Stimulated activated CD8-positive, alpha-beta memory T cell treated with anti-CD3 and anti-CD28 coated beads, Interleukin-7, amount 100 ng/mL, for 1 hour (primary cell): Measurements from ENCODE around the gene ANKRD65.

Experiments used
- DNase-seq, 2 donors: peaks; one replicate each; pipeline ENCODE4 v3.0.0-alpha.2; 2020; ENCODE audit warnings: low read depth in 2 of 2

The ANKRD65 gene

GRCh38 chr1:1441002-1441888, 20.2 kb upstream of the ANKRD65 start:
- peak; percentile 17 to 29 for DNase-seq

GRCh38 chr1:1440262-1441001, 19.4 kb upstream of the ANKRD65 start:
- DNase-seq, result no peak

- no peak for DNase-seq
These were observed 18.6 kb upstream of the ANKRD65 start for GRCh38 chr1:1439546-1440261.

GRCh38 chr1:1438531-1439381, 17.7 kb upstream of the ANKRD65 start:
- no peak for DNase-seq

- no peak for DNase-seq
These were observed 16.9 kb upstream of the ANKRD65 start for GRCh38 chr1:1437904-1438376.

GRCh38 chr1:1437033-1437903, 16.2 kb upstream of the ANKRD65 start:
- DNase-seq, result no peak

- no peak for DNase-seq
These were observed 15.6 kb upstream of the ANKRD65 start for GRCh38 chr1:1436630-1437032.

- DNase-seq, result no peak
These were observed 15.0 kb upstream of the ANKRD65 start for GRCh38 chr1:1435911-1436629.

GRCh38 chr1:1435106-1435903, 14.2 kb upstream of the ANKRD65 start, which contains the start of gene VWA1:
Gene VWA1, plus strand, starts transcription at chr1:1435690. Its CDS starts 59 bp downstream, at chr1:1435749.
- DNase-seq, result peak; percentile 32 to 41

- DNase-seq, result no peak
These were observed 13.7 kb upstream of the ANKRD65 start for GRCh38 chr1:1434824-1435105.

GRCh38 chr1:1434131-1434823, 13.2 kb upstream of the ANKRD65 start:
- no peak for DNase-seq

GRCh38 chr1:1433804-1434130, 12.7 kb upstream of the ANKRD65 start:
- DNase-seq, result no peak

GRCh38 chr1:1432951-1433803, 12.1 kb upstream of the ANKRD65 start:
- DNase-seq, result no peak

- DNase-seq, result no peak
These were observed 11.3 kb upstream of the ANKRD65 start for GRCh38 chr1:1432274-1432950.

GRCh38 chr1:1431845-1432273, 10.8 kb upstream of the ANKRD65 start:
- no peak for DNase-seq

- DNase-seq, result no peak
These were observed 10.1 kb upstream of the ANKRD65 start for GRCh38 chr1:1430992-1431844.
